GM19351 (cell line): ENCODE data around the gene SAPCD1.
"Not testable (repeated sequence)": the region's sequence is repeated elsewhere in the genome, so short reads cannot be mapped to it uniquely, and the experiment has no call there.

Experiments
- ATAC-seq: cut with Tn5 transposase; IDR thresholded peaks from one replicate; pipeline ENCODE4 v1.9.1; 2021; ENCODE audit warnings: mild to moderate bottlenecking, moderate library complexity; ENCODE audit not compliant: unreplicated experiment

SAPCD1 gene

DNA sequence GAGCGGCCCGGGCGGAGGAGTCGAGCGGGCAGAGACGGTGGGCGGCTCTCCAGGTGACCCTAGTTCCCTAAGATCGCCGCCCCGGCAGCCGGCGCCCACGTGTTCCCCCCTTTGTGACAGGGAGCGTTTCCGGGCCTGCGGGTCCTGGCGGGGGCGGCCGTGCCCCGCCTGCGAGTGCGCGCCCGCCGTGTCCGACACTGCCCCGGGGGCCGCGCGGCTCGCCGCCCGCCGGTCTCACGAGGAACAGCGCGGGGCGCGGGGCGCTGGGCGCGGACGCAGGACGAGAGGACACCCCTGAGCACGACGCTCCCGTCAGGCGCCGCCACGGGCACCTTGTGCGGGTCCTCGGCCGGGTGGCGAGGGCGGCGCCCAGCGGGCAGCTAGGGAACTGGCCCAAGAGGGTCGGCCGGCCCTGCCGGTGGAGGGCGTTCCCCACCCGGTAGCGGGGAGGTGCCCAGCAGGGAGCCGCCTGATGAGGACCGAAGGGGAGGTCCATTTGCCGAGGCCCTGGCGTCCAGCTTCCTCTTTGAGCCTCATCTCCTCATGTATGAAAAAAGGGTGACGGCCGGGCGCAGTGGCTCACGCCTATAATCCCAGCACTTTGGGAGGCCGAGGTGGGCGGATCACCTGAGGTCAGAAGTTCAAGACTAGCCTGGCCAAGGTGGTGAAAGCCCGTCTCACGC, 33.3 kb downstream of the SAPCD1 start, which contains the start of gene VARS1:
Gene VARS1, minus strand, starts transcription at position 137 of the 683 bp plus-strand sequence. CDS start 535 bp downstream, outside the sequence.
- ATAC-seq = peak; percentile 79

DNA sequence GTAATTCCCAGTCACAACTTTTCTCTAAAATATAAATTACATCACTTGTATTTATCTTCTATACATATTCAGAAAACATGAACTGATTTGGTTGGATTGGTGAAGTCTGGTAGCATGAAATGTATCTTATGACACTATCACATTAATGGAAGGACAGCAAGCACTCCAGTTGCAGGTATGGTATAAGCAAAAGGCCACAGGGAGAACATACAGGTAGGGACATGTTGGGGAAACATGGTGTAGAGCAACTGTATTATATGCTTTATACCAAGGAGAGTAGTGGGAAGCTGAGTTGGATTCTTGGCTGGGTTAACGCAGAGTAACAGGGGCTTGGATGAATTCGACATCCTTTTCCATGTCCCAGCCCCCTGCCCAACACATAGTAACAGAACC, 34.5 kb downstream of the SAPCD1 start:
- ATAC-seq = no peak

- no peak for ATAC-seq
These were observed 35.1 kb downstream of the SAPCD1 start for GRCh38 chr6:31797588-31797987.

DNA sequence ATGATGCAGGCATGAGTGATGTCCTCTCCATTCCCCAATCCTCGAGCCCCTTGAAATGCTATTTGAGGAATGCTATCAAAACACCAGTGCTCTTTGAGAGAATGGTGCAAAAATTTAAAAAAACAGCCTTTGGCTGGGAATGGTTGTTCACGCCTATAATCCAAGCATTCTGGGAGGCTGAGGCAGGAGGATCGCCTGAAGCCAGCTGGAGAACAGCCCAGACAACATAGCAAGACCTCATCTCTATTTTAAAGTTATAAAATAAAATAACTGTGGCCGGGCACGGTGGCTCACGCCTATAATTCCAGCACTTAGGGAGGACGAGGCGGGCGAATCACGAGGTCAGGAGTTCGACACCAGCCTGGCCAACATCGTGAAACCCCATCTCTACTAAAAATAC, 37.3 kb downstream of the SAPCD1 start:
- ATAC-seq = no peak

GRCh38 chr6:31801031-31801927, 38.8 kb downstream of the SAPCD1 start:
- ATAC-seq = not testable (repeated sequence)

DNA sequence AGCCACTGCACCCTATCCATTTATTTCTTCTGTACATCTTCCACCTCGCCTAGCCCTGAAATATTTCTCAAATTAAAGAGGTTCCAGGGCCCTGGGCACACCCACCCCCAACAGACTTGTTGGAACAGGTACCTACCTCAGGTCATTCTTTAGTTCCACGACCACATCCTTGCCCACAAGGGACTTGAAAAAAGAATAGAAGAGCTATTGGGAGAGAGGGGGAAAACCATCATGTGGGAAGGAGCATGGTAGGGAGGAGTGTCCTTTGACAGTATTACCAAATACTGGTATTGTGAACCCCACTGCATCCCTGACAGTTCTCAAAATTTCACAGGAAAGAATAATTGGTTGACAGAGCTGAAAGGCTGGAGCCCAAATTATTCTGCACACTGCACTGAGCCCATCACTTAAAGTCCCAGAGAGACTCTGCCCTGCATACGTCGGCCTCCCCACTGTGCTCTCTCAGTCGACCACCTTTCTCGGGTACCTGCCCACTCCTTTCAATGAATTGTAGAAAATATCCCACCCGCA, 43.5 kb downstream of the SAPCD1 start:
- ATAC-seq = no peak

DNA sequence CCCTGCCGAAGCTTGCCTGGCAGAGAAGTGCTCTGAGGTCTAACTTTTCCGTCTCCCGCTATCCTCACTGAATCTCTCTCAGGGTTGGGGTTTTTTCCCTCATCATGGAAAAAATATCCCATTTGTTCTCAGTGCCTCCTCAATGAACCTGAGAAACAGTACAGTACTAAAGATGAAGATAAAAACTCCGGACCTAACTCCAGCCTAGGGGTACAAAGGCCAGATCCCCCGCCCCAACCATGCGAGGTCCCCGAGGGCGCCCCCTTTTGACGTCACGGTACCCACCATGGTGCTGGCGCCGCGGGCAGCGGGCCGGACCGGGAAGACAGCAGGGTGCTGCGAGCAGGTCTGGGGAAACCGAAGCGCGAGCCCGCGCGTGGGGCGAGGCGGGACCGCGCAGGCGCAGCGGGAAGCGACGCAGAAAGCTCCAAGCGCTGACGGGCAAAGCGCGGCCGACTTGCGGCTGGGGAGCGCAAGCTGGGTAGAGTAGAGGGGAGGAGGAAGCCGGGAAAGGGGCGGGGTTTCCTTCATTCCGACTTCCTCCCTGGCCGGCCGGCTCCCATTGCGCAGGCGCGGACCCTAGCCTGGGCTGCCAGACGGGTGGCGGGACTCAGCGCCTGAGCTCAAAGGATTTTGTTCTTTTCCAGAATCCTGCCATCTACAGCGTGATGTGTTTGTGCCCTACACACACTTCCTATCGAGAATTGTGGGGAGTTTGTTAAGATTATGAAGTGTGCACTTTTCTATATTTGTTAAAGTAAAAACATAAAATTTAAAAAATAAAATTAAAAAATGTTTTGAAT, 44.2 kb downstream of the SAPCD1 start, which contains the start of gene LSM2:
Gene LSM2, minus strand, starts transcription at position 497 of the 803 bp plus-strand sequence. Its CDS starts 209 bp downstream, at position 288.
- peak; percentile 94 for ATAC-seq

DNA sequence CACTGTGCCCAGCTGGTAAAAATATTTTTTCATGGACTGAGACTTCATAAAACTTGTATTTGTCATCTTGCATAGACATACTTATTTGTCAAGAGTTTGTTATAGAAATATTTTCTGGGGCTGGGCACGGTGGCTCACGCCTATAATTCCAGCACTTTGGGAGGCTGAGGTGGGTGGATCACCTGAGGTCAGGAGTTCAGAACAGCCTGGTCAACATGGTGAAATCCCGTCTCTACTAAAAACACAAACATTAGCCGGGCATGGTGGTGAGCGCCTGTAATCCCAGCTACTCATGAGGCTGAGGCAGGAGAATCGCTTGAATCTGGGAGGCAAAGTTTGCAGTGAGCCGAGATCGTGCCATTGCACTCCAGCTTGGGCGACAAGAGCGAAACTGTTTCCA, 46.1 kb downstream of the SAPCD1 start:
- not testable (repeated sequence) for ATAC-seq

DNA sequence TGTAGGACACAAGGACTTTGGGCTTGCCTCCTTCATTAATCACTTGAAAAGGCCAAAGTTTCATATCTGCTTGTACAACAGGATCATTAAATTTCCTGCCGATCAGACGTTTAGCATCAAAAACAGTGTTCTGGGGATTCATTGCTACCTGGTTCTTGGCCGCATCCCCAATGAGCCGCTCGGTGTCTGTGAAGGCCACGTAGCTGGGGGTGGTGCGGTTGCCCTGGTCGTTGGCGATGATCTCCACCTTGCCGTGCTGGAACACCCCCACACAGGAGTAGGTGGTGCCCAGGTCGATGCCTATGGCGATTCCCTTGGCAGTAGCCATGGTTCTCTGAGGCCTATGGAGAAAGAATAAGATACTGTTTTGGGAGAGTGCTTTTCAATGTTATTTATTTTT, 49.2 kb downstream of the SAPCD1 start:
- ATAC-seq = no peak

GRCh38 chr6:31813465-31813849, 51.0 kb downstream of the SAPCD1 start:
- ATAC-seq = no peak
